Stimulated activated CD4-positive, alpha-beta T cell treated with anti-CD3 and anti-CD28 coated beads, Interleukin-2, amount 100 ng/mL, for 48 hours (primary cell): ENCODE results near the gene SOBP.
A peak's percentile ranks its signal among the peaks of the same experiment; 100 is the strongest.

Source experiments
- DNase-seq, 2 donors: peaks; one replicate each; pipeline ENCODE4 v3.0.0-alpha.2; 2020

The SOBP gene

DNA sequence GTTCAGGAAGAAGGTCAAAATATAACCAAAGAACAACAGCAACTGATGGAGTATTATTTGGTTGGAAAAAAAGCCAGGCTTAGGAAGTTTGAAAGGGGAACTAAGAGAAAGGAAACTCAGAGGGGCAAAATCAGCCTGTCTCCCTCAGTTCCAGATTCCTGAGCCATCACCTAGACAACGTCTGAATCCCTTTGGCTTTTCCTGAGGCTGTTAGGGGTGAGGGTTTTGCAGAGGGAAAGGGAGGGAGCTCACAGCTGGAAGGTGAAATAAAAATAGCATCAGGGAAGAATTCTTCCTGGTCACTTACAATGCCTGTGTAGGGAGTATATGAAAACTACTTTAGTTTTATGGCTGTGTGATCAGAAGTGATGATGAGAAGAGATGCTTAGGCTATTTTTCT is 100.5 kb downstream of the SOBP start:
- no peak for DNase-seq

DNA sequence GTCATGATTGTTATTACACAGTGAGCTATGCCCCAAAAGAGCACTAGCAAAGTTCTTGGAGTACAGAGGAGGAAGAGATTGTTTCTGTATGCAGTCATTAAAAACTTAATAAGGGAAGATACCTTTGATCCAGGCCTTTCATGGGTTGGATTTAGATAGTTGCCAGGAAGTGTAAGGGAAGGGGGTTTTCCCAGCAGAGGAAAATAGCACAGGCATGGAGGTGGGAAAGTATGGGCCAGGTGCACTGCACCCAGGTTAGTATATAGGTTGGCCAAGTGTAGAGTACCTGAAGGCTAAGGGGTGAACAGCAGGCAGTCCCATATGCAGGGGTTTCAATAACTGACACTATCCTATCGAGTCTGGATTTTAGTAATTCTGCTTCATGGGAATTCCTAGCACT is 101.4 kb downstream of the SOBP start:
- no peak for DNase-seq

- DNase-seq, result no peak
Measured at GRCh38 chr6:107592806-107593205, 102.9 kb downstream of the SOBP start.

GRCh38 chr6:107594736-107595135 is 104.8 kb downstream of the SOBP start:
- DNase-seq, result no peak

- DNase-seq, result no peak
Measured at GRCh38 chr6:107598091-107598490, 108.2 kb downstream of the SOBP start.

DNA sequence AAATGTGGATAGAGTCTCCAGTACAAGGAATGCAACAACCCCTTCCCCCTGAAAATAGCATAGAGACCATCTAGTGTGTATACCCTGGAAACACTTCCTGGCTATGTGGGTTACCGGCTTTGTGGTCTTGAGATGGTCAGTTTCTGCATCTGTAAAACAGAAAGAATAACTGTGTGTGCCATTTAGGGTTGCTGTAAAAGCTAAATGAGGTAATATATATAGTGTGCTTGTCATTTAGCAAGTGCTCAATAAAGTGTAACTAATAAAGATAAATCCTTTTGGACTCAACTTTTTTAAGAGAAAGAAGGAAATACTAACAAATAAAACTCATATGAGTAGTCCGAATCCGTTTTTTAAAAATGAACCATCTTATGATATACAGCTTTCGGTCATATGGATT is 109.1 kb downstream of the SOBP start:
- DNase-seq, result no peak

- DNase-seq, result no peak
Measured at GRCh38 chr6:107600121-107600520, 110.2 kb downstream of the SOBP start.

- no peak for DNase-seq
Measured at GRCh38 chr6:107600936-107601335, 111.0 kb downstream of the SOBP start.

- no peak for DNase-seq
Measured at GRCh38 chr6:107601406-107601805, 111.5 kb downstream of the SOBP start.

DNA sequence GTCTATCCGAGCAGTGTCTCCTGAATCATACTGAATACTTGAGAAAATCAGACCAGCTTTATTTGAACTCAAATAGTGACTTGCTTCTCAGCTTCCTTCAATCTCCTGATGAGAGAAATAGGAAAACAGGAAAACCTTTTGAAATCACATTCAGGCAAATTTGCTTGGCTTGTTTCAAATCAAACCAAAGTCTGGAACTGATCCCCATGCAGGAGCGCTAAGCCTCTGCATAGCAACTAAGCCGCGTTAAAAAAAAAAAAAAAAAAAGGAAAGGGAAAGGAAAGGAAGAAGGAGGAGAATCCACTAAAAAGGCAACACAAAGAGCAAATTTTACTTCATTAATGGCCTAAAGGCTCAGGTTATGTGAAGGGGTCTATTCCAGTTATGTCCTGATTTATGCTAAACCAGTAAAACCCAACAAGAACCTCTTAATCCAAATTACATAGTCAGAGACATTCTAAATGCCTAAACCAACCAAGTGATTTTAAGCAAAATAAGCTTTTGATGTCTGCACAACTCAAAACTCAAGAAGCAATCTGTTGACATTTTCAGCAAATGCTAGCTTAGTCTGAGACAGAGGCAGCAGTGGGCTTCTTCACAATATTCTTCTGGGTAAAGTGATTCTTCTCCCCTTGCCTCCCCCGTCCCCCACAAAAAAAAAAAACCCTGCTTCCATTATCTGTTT is 112.5 kb downstream of the SOBP start:
- DNase-seq, result no peak

DNA sequence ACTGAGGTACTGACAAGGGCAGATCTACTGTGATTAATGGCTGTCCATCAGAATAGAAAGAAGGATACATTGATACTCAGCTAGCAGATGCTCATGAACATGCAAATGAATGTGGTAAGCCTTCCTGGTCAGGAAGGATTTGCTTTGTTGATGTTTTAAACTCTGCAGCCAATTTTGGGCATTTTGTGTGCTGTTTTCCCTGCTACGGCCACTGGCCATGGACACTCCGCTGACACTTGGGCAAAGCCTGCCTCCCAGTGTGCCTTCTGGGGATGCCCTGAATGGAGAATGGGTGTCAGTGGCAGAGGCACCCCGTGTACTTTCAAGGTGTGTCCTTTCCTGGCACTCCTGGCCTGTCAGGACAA is 113.1 kb downstream of the SOBP start:
- no peak for DNase-seq

- no peak for DNase-seq
Measured at GRCh38 chr6:107604549-107604948, 114.6 kb downstream of the SOBP start.

- no peak for DNase-seq
Measured at GRCh38 chr6:107606407-107606806, 116.5 kb downstream of the SOBP start.

DNA sequence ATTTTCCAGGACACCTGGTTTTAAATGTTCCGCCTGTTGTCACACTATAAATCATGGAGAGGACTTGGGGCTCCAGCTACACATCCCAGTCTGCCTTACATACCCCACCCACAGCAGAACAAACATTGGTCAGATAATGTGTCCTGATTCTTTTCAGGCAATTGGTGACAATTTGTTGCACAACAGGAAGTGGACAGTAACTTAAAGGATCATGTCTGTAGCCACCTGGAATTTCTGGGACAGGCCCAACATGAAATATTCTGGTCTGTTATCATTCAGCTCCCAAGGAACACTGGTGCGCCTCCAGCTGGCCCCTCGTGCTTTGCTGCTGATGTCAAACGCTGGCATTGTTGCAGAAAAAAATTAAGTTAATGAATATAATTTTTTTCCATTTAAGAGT is 117.2 kb downstream of the SOBP start:
- no peak for DNase-seq

- DNase-seq, result no peak
Measured at GRCh38 chr6:107611094-107611810, 121.3 kb downstream of the SOBP start.

- no peak for DNase-seq
Measured at GRCh38 chr6:107612762-107613415, 123.0 kb downstream of the SOBP start.

GRCh38 chr6:107613651-107614379 is 123.9 kb downstream of the SOBP start:
- DNase-seq, result no peak

DNA sequence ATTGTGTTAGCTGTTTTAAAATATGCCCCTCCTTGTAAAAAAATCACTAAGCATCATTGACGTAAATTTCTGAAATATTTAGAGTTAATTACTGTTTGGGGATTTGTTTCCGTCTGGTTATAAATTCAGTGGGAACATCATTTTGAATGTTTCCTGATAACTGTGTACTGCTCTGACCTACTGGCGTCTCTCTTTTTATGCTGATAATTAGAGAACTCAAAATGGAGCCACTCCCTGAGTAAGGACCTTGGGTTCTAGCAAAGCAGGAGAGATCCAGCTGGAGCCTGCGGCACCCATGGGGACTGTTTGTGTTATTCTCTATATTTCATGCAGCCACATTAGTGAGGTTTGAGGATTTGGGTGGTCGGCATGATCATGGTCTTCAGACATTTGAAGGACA is 124.9 kb downstream of the SOBP start:
- no peak for DNase-seq

DNA sequence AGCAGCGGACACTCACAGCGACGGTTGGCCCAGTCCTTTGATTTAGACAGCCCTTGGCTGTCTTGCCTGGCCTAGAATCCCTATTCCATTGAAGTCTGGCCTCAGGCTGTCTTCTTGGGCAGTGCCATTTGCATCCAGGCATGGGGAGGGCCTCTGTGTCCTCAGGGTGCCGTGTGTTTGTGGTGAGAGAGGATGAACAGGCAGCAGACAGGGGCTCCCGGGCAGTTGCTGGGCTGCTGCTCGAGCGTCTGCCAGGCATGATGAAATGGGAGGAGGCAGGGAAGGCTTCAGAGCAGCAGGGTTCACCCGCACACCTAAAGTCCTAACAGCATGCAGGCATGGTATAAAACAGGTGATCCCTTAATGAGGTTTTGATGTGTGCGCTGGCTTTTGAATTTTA is 126.9 kb downstream of the SOBP start:
- no peak for DNase-seq

DNA sequence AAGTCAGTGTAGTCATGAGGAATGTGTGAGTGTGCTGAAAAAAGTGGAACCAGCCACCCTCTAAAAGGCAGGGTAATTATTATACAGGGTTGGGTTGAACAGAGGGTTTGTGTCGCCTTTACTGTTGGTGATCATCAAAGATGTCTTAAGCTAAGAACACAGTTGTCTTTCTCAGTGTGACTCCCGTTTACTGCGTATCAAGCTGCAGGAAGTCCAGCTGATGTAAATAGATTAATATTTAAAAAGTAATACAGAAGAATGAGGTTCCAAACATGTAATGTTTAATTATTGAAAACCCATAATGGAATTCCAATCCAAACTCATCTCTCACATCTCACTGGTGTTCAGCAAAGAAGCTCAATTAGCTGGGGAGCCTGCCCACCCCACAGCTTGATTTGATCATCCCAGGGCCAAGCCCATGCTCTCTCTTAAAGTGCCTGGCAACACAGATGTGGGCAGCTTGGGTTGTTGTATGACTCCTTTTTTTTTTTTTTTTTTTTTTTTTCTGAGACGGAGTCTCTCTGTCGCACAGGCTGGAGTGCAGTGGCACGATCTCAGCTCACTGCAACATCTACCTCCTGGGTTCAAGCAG is 127.5 kb downstream of the SOBP start:
- no peak for DNase-seq

DNA sequence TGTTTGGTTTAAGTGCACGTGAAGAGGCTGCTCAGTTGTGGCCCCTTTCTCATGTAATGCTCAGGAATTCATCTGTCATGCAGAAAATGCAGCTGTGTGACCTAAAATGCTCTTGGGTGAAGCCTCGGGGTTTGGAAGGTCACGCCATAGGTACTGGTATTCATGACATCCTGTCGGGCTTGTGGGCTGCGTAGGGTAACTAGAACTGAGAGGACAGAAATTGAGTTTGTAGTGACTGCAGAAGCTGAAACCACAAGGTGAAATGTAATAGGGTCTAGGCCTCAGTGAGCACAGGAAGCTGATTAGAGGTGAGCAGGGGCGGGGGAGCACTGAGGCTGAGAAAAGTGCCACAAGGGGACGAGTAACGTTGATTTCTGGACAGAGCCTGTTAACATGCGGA is 128.8 kb downstream of the SOBP start:
- DNase-seq, result peak in 1 of 2 donors; percentile 6

DNA sequence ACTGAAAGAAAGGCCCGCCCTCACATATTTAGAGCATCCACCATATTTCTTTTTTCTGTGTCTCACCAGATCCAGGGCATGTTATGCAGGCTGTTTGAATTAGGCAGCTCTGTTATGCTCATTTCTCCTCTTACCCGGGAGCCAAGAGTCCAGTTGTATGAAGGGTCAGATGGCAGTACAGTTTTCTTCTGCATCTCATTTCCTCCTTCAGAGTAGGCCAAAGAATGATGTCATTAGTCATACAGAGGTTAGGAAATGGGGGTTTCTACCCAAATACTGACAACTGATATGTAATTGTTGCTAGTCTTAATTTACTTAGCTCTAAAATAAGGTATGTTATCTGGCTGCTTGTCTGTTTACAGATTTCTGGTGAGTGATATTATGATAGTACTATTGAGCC is 130.8 kb downstream of the SOBP start:
- DNase-seq, result no peak

DNA sequence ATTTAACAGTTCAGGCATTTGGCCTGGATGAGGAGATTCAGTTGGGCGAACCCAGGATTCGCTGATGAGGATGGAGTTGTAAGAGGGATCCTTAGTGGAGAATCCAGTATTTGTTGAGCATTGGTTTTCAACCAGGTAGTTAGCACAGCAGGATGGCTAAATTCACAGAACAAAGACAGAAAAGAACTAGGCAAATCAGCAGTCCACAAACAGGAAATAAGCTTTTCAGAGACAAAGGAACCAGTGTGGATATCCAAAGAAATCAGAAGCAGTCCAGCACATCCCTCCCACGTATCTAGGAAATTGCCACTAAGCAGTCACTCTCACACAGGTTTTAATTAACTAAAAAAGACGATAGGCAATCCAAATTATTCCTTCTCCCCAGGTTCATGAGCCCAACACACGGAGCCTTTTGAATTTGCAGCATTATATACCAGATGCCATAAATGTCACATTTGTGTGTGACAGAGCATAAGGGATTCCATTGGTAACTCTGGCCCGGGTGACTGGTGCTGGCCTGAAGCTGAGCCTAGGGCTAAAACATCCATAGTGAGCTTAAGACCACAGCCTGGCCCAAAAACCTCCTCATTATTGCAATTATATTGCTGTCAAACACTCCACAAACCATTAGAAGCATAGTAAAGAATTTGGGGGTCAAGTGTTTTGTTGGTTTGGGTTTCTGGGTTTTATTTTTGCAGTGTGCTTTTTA is 131.5 kb downstream of the SOBP start:
- DNase-seq, result no peak
